ENCODE measurements around the gene GPC6.

DNA sequence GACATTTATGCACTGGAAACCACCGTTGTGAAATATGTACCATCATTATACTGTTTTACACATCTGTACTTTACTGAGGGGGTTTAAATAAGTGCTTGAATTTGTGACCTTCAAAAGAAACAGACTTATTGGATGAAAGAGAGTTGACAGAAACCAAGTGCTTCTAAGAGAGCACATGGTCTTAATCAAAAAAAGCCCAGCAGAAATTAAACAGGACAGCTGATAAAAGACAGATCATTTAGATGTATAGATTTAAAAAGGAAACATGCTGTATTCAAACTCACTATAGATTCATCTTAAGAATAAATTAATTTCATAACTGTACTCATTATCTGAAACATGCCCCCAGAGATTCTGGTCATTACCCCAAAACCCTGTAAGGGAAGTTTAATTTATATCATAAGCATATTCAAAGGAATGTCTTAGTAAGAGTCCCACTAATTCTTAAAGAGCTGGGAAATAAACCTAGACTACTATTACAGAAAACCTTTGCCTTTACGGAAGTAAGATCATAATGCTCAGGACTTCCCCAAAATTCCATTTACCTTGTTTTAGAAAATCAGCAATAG lies 831.1 kb downstream of the GPC6 start:
- TF ChIP-seq, protein P1, sequence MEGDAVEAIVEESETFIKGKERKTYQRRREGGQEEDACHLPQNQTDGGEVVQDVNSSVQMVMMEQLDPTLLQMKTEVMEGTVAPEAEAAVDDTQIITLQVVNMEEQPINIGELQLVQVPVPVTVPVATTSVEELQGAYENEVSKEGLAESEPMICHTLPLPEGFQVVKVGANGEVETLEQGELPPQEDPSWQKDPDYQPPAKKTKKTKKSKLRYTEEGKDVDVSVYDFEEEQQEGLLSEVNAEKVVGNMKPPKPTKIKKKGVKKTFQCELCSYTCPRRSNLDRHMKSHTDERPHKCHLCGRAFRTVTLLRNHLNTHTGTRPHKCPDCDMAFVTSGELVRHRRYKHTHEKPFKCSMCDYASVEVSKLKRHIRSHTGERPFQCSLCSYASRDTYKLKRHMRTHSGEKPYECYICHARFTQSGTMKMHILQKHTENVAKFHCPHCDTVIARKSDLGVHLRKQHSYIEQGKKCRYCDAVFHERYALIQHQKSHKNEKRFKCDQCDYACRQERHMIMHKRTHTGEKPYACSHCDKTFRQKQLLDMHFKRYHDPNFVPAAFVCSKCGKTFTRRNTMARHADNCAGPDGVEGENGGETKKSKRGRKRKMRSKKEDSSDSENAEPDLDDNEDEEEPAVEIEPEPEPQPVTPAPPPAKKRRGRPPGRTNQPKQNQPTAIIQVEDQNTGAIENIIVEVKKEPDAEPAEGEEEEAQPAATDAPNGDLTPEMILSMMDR (conservative IDR thresholded peaks at IDR 0.05; ENCODE audit: low read length) = no peak
- TF ChIP-seq EZH2phosphoT487 (IDR thresholded peaks at IDR 0.05; ENCODE audit: borderline replicate concordance) = no peak
